Suprapubic skin (tissue), 3 donors: ENCODE measurements around the gene ATP5ME.

Experiments
- POLR2AphosphoS5 ChIP-seq, 3 donors: sonication (generic); formaldehyde crosslinking; IDR thresholded peaks; one replicate each; pipeline ENCODE4 v1.6.1; 2017; ENCODE audit warnings: antibody characterized with exemption in 3 of 3
- TF ChIP-seq, protein P1 (sequence below), 2 donors: fragments of 200-600 bp in 1 of 2; fragments of 450-650 bp in 1 of 2; sonication (generic) in 1 of 2; IDR thresholded peaks; one replicate each; pipeline ENCODE4 v1.5.1; 2016 to 2019; ENCODE audit warnings: antibody characterized with exemption in 2 of 2, mild to moderate bottlenecking in 1 of 2, moderate library complexity in 1 of 2

DNA sequence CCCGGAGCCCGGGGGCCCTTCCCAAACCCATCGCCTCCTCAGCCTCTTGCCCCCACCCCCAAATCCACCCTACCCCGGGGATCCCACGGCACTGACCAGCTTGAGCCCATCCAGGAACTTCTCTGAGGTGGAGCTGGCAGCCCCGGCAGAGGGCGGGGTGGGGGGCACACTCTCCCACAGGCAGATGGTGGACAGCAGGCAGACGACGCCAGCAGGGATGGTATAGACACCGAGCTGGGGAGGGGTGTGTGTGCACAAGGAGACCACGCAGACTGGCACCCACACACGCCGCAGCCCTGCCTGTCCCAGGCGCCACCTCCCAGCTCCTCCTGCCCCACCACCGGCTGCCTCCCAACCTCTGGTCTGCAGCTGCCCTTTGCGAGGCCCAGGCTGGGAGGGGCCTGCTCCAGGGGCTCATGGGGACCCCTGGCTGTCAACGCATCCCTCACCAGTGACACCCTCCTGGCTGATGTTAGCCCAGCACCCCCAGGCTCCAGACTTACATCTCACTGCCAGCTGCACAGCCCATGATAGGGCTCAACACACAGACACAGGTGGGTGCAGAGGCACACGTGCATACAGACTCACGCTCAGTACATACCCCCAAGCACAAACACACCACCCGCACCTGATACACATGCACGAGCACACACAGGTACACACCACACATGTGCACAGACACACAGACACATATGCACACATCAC, 10.7 kb upstream of the ATP5ME start:
- no peak for TF ChIP-seq POLR2AphosphoS5 (IDR thresholded peaks at IDR 0.05)
- TF ChIP-seq, protein P1, sequence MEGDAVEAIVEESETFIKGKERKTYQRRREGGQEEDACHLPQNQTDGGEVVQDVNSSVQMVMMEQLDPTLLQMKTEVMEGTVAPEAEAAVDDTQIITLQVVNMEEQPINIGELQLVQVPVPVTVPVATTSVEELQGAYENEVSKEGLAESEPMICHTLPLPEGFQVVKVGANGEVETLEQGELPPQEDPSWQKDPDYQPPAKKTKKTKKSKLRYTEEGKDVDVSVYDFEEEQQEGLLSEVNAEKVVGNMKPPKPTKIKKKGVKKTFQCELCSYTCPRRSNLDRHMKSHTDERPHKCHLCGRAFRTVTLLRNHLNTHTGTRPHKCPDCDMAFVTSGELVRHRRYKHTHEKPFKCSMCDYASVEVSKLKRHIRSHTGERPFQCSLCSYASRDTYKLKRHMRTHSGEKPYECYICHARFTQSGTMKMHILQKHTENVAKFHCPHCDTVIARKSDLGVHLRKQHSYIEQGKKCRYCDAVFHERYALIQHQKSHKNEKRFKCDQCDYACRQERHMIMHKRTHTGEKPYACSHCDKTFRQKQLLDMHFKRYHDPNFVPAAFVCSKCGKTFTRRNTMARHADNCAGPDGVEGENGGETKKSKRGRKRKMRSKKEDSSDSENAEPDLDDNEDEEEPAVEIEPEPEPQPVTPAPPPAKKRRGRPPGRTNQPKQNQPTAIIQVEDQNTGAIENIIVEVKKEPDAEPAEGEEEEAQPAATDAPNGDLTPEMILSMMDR (IDR thresholded peaks at IDR 0.05): no peak
